HEK293 (cell line): Measurements from ENCODE around the gene GARIN5A.

Experiments used
- CTCF ChIP-seq: fragments of 450-650 bp; formaldehyde crosslinking; IDR thresholded peaks from 2 replicates; pipeline ENCODE4 v1.5.1; 2016; ENCODE audit warnings: missing biosample characterization, missing genetic modification characterization
- GFI1B ChIP-seq: fragments of 450-650 bp; formaldehyde crosslinking; IDR thresholded peaks from 2 replicates; pipeline ENCODE4 v1.5.1; 2016; ENCODE audit warnings: missing biosample characterization, missing genetic modification characterization
- IKZF3 ChIP-seq: fragments of 450-650 bp; IDR thresholded peaks from 2 replicates; pipeline ENCODE4 v1.5.0; 2018; ENCODE audit warnings: missing biosample characterization, mild to moderate bottlenecking, missing genetic modification characterization, moderate library complexity
- ZBTB1 ChIP-seq: fragments of 450-650 bp; formaldehyde crosslinking; IDR thresholded peaks from 2 replicates; pipeline ENCODE4 v1.5.1; 2016; ENCODE audit warnings: missing biosample characterization, missing genetic modification characterization
- ZNF18 ChIP-seq: fragments of 450-650 bp; formaldehyde crosslinking; IDR thresholded peaks from 2 replicates; pipeline ENCODE4 v1.5.1; 2016; ENCODE audit warnings: missing biosample characterization, missing genetic modification characterization
- ZNF426 ChIP-seq: fragments of 450-650 bp; formaldehyde crosslinking; IDR thresholded peaks from 2 replicates; pipeline ENCODE4 v1.5.1; 2017; ENCODE audit warnings: missing biosample characterization, missing genetic modification characterization, mild to moderate bottlenecking, inconsistent platforms, moderate library complexity
- ZNF530 ChIP-seq: fragments of 450-650 bp; formaldehyde crosslinking; IDR thresholded peaks from 2 replicates; pipeline ENCODE4 v1.5.1; 2016; ENCODE audit warnings: low read depth, missing biosample characterization, missing genetic modification characterization
- ZNF626 ChIP-seq: fragments of 450-650 bp; sonication (Bioruptor Pico); formaldehyde crosslinking; IDR thresholded peaks from 2 replicates; pipeline ENCODE4 v1.5.1; 2018; ENCODE audit warnings: missing biosample characterization, missing genetic modification characterization, inconsistent platforms

DNA sequence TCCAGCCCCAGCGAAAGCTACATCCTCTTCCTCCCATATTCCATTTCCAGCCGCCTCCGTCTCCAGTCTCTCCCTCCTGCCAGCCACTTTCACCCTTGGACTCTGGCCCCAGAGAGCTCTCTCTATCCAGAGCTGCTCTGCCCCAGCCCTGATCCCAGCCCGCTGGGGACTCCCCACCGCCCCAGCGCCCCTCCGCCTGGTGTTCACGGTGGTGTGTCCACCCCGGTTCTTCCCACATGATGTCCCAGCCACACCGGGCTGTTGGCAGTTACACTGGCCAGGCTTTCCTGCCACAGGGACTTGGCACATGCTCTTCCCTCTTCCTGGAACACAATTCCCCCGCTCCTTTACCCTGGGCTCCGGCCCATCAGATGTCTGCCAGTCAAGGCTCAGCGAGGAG lies 11.6 kb downstream of the GARIN5A start:
- TF ChIP-seq ZBTB1 (tag by site-specific recombination) = no peak
- TF ChIP-seq ZNF18 (tag by site-specific recombination) = no peak
- TF ChIP-seq CTCF (tag by site-specific recombination) = no peak
- TF ChIP-seq GFI1B (tag by site-specific recombination) = no peak
- no peak for TF ChIP-seq ZNF530 (tag by site-specific recombination)
- no peak for TF ChIP-seq IKZF3 (tag by site-specific recombination)
- no peak for TF ChIP-seq ZNF626 (tag by site-specific recombination)
- no peak for TF ChIP-seq ZNF426 (tag by site-specific recombination)
